MCF 10A (cell line): ENCODE results near the gene TMEM175. TPM values are rescaled to one million over a fixed set of nuclear protein-coding genes. Genes with fewer than 3 reads are reported as not detected.

Experiments
- BruUV-seq: library from RNA; stranded (reverse); fragments of 400-500 nt; replicated peaks from 2 replicates; lab custom pipeline; 2021; lab: Mats Ljungman, UMichigan
- CTCF ChIA-PET: fragments of 300-600 bp; sonication (Branson Sonifier 250); formaldehyde crosslinking; extraction: SDS; loops from one replicate; lab custom pipeline; 2021; ENCODE audit warnings: antibody characterized with exemption, inconsistent platforms; lab: Yijun Ruan, JAX
- POLR2A ChIA-PET: fragments of 300-600, 350-650 bp; sonication (Branson Sonifier 250); formaldehyde crosslinking; extraction: SDS; loops from one replicate; lab custom pipeline; 2020; ENCODE audit warnings: antibody characterized with exemption, inconsistent platforms; lab: Yijun Ruan, JAX
- DNase-seq: peaks from one replicate; pipeline ENCODE4 v3.0.0-alpha.2; 2018; ENCODE audit not compliant: unreplicated experiment
- H3K27ac Mint-ChIP-seq: one replicate; pipeline ENCODE4 v1.8.0; 2022; ENCODE audit warnings: mild to moderate bottlenecking, low read depth, mixed read lengths; ENCODE audit not compliant: unreplicated experiment
- H3K27me3 Mint-ChIP-seq: one replicate; pipeline ENCODE4 v1.8.0; 2022; ENCODE audit warnings: mixed read lengths; ENCODE audit not compliant: insufficient read depth, unreplicated experiment
- H3K36me3 Mint-ChIP-seq: one replicate; pipeline ENCODE4 v1.8.0; 2022; ENCODE audit warnings: mild to moderate bottlenecking, moderate library complexity, mixed read lengths; ENCODE audit not compliant: insufficient read depth, unreplicated experiment
- H3K4me1 Mint-ChIP-seq: one replicate; pipeline ENCODE4 v1.8.0; 2022; ENCODE audit warnings: mixed read lengths; ENCODE audit not compliant: insufficient read depth, unreplicated experiment
- H3K4me3 Mint-ChIP-seq: one replicate; pipeline ENCODE4 v1.8.0; 2022; ENCODE audit warnings: mild to moderate bottlenecking, moderate library complexity, mixed read lengths; ENCODE audit not compliant: unreplicated experiment
- H3K9me3 Mint-ChIP-seq: one replicate; pipeline ENCODE4 v1.8.0; 2022; ENCODE audit warnings: mixed read lengths; ENCODE audit not compliant: unreplicated experiment
- intact Hi-C: fragments of 100-400 bp; cut with micrococcal nuclease; formaldehyde crosslinking; loops from 2 replicates; pipeline ENCODE4 v1.14.1; 2022
- total RNA-seq: library from RNA; stranded (reverse); gene quantifications from 2 replicates; pipeline ENCODE4 v1.2.3, GENCODE V29; 2022
- TF ChIP-seq, protein P1 (sequence below): fragments of 200-600 bp; IDR thresholded peaks from one replicate; pipeline ENCODE4 v1.8.0; 2022; ENCODE audit warnings: antibody characterized with exemption, mild to moderate bottlenecking; ENCODE audit not compliant: unreplicated experiment

TMEM175 gene
- total RNA-seq, 1 experiment from 2014 or later: 28.9 TPM

DNA sequence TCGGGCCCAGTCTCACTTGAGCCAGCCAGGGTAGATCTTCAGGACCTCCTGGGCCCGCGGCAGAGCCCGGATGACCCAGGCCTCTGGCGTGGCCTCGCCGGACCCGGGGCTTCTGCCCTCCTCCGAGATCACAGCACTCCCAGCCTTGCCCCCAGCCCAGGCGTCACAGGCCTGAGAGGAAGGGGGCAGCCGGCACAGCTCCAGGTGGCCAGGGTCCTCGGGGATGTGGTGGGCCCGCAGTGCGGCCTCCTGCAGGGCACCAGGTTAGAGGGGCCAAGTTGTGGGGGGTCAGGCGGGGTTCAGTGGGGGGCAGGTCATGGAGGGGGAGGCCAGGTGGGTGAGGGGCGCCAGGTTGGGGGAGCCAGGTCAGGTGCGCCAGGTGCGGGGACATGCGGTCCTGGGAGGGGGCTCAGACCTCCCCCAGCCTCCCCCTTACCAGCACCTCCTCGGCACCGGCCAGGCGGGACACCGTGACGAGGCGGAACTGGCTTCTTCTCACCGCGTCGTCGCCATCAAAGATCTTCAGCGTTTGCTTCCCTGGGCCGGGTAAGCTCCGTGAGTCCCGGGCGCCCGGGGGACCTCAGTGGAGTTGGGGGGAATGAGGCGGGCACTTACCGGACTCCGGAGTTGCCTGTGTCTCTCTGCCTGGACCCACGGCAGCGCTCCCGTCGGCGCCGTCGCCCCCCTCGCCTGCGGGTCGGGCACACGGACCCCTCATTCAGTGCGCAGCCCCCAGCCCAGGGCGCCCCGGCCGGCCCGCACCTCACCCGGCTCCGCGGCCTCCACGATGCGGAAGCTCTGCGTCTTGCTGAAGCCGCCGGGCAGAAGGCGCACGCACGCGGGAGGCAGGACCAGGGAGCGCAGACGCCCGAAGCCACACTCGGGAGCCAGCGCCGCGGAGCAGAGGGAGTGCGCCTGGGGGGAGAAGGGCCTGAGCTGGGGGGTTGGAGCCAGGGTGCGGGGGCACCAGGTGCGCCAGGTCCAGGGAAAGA is 35.1 kb downstream of the TMEM175 start:
- H3K27me3 Mint-ChIP-seq: no peaks in the 10 kb centered on the region

DNA sequence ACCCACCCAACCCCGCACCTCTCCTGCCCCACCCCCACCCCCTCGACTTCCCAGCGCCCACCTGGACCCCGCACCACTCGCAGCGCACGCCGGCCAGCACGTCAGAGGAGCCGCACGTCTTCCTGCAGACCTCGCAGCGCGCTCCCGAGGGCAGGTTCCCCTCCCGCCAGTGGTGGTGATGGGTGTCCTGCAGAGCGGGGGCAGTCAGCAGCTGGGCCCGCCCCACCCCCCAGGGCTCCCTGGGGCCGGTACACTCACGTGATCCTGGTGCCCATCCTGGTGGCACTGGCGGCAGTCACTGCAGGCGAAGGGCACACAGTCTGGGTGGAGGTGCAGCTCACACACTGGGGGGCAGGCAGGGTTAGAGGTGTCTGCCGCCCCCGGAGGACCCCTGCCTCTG is 36.0 kb downstream of the TMEM175 start:
- H3K36me3 Mint-ChIP-seq: peaks cover 10% of the 10 kb centered on the region
- POLR2A ChIA-PET: no interaction called here
- no peak overlapping the region for H3K4me3 Mint-ChIP-seq
- no peaks in the 10 kb centered on the region for H3K9me3 Mint-ChIP-seq
- H3K27me3 Mint-ChIP-seq: no peaks in the 10 kb centered on the region
- intact Hi-C loops: no loop called here
- CTCF ChIA-PET: interaction anchor here (1.0 kb wide), 1 partner anchor 20 kb away, joined by 3 read pairs; no protein-coding TSS in a partner anchor
- no TSS peak for BruUV-seq
- no peak overlapping the region for H3K27ac Mint-ChIP-seq
- TF ChIP-seq, protein P1, sequence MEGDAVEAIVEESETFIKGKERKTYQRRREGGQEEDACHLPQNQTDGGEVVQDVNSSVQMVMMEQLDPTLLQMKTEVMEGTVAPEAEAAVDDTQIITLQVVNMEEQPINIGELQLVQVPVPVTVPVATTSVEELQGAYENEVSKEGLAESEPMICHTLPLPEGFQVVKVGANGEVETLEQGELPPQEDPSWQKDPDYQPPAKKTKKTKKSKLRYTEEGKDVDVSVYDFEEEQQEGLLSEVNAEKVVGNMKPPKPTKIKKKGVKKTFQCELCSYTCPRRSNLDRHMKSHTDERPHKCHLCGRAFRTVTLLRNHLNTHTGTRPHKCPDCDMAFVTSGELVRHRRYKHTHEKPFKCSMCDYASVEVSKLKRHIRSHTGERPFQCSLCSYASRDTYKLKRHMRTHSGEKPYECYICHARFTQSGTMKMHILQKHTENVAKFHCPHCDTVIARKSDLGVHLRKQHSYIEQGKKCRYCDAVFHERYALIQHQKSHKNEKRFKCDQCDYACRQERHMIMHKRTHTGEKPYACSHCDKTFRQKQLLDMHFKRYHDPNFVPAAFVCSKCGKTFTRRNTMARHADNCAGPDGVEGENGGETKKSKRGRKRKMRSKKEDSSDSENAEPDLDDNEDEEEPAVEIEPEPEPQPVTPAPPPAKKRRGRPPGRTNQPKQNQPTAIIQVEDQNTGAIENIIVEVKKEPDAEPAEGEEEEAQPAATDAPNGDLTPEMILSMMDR: no peak
- peaks cover 5% of the 10 kb centered on the region for H3K4me1 Mint-ChIP-seq
- DNase-seq: no peak

More for the DNA sequence above, 35.1 kb downstream of the TMEM175 start:
- no TSS peak for BruUV-seq
- H3K4me1 Mint-ChIP-seq: peaks cover 5% of the 10 kb centered on the region
- no peak overlapping the region for H3K4me3 Mint-ChIP-seq
- TF ChIP-seq, protein P1: no peak
- ChIA-PET POLR2A (no interaction called here), CTCF (interaction anchor here (0.7 to 1.0 kb wide), 2 partner anchors 20 to 149 kb away, joined by 3 read pairs; no protein-coding TSS in a partner anchor)
- no peak for DNase-seq
- H3K36me3 Mint-ChIP-seq: peaks cover 11% of the 10 kb centered on the region
- no peak overlapping the region for H3K27ac Mint-ChIP-seq
- intact Hi-C loops: no loop called here
- H3K9me3 Mint-ChIP-seq: no peaks in the 10 kb centered on the region

DNA sequence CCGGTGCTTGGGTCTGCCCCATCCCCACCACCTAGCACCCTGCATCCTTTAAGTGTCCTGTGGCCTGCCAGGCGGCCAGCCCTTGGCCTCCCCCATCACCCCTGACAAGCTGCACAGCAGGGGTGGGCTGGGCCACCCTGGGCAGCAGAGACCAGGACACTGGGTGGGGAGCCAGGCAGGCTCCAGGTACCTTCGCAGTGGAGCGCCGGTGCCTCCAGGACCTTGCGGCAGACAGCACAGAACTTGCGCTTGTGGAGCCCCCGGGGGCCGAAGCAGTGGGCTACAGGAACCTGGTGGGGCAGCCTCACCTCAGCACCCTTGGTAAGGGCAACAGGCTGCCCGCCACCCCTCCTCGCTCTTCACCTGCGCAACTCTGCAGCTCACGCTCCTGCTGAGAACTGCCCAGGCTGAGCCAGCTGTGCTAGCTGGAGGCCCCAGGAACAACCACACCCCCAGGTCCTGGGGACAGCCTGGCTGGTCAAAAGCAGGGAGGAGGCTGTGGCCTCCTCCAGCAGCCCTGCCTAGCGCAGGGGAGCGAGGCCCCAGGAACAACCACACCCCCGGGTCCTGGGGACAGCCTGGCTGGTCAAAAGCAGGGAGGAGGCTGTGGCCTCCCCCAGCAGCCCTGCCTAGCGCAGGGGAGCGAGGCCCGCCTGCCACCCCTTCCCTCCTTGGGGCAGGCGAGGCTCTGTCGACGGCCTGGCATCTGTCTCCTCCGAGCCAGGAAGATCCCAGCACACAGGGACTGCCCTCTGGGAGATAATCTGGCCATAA is 36.5 kb downstream of the TMEM175 start:
- peaks cover 10% of the 10 kb centered on the region for H3K36me3 Mint-ChIP-seq
- CTCF ChIA-PET: interaction anchor here (0.6 to 1.0 kb wide), 3 partner anchors 13 to 1317 kb away, joined by 3 read pairs; no protein-coding TSS in a partner anchor
- POLR2A ChIA-PET: no interaction called here
- DNase-seq: no peak
- no peaks in the 10 kb centered on the region for H3K27me3 Mint-ChIP-seq
- no TSS peak for BruUV-seq
- H3K27ac Mint-ChIP-seq: no peak overlapping the region
- H3K4me1 Mint-ChIP-seq: peaks cover 5% of the 10 kb centered on the region
- no peak overlapping the region for H3K4me3 Mint-ChIP-seq
- H3K9me3 Mint-ChIP-seq: no peaks in the 10 kb centered on the region
- TF ChIP-seq, protein P1: no peak
- intact Hi-C loops: no loop called here
